ENCODE results near the gene LYST.

DNA sequence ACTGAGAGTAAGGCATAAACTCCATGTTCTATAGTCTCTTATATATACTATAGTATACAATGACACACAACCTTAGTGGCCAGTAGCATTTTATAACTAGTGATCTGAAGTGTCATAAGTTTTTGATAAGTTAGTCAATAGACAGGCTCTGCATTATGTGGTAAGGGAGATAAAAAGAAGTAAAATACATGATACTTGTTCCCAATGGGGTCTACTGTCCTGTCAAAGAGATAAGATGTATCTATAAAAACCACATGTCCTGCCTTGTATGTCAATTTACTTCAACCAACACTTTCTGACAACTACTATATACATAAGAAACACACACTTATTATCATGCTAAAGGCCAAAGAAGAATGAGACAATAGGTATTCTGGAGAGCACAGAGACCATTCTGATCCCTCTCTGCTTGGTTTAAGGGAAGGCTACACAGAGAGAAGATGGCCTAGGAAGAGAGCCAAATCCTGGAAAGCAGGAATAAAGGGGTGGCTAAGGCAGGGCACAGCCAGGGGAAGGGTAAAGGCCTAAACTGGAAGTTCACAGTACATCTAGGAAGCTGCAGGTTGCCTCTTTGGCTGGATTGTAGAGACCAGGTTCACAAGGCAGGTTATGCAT, 91.4 kb downstream of the LYST start:
- TF ChIP-seq, protein P1, sequence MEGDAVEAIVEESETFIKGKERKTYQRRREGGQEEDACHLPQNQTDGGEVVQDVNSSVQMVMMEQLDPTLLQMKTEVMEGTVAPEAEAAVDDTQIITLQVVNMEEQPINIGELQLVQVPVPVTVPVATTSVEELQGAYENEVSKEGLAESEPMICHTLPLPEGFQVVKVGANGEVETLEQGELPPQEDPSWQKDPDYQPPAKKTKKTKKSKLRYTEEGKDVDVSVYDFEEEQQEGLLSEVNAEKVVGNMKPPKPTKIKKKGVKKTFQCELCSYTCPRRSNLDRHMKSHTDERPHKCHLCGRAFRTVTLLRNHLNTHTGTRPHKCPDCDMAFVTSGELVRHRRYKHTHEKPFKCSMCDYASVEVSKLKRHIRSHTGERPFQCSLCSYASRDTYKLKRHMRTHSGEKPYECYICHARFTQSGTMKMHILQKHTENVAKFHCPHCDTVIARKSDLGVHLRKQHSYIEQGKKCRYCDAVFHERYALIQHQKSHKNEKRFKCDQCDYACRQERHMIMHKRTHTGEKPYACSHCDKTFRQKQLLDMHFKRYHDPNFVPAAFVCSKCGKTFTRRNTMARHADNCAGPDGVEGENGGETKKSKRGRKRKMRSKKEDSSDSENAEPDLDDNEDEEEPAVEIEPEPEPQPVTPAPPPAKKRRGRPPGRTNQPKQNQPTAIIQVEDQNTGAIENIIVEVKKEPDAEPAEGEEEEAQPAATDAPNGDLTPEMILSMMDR (conservative IDR thresholded peaks at IDR 0.05 in 1 of 2, IDR thresholded peaks at IDR 0.05 in 1 of 2; ENCODE audit: low read depth in 1 of 2, low read length in 2 of 2): no peak
- no peak for TF ChIP-seq EZH2 (IDR thresholded peaks at IDR 0.05; ENCODE audit: low read length, missing control alignments)

Measured in fibroblast of lung (primary cell).